ENCODE results near the gene ATP10A.

Gene ATP10A

GRCh38 chr15:25705433-25706115 lies 157.6 kb downstream of the ATP10A start:
- Histone ChIP-seq H3K9me3 (ENCODE audit: insufficient read depth, low read depth, low read length) (no peaks in the 10 kb centered on the region), H3K4me3 (ENCODE audit: low read length) (no peak overlapping the region), H3K4me1 (ENCODE audit: insufficient read depth, low read length) (no peaks in the 10 kb centered on the region), H3K9ac (ENCODE audit: low read depth, low read length) (no peak overlapping the region), H3K36me3 (ENCODE audit: insufficient read depth, low read length) (no peaks in the 10 kb centered on the region), H3K27ac (ENCODE audit: low read depth, low read length) (no peak overlapping the region), H3K27me3 (ENCODE audit: insufficient read depth, low read length) (no peaks in the 10 kb centered on the region)
- 92% methylated on average over 17 of the region's 17 CpGs for WGBS

- no peak overlapping the region for H3K4me3 ChIP-seq (ENCODE audit: low read length)
- H3K27me3 ChIP-seq (ENCODE audit: insufficient read depth, low read length) = no peaks in the 10 kb centered on the region
- H3K9me3 ChIP-seq (ENCODE audit: insufficient read depth, low read depth, low read length) = no peaks in the 10 kb centered on the region
- H3K36me3 ChIP-seq (ENCODE audit: insufficient read depth, low read length) = no peaks in the 10 kb centered on the region
- no peak overlapping the region for H3K27ac ChIP-seq (ENCODE audit: low read depth, low read length)
- H3K9ac ChIP-seq (ENCODE audit: low read depth, low read length) = no peak overlapping the region
- 97% methylated on average over 6 of the region's 6 CpGs for WGBS
- no peaks in the 10 kb centered on the region for H3K4me1 ChIP-seq (ENCODE audit: insufficient read depth, low read length)
These were observed 159.4 kb downstream of the ATP10A start for GRCh38 chr15:25703726-25704125.

- Histone ChIP-seq H3K36me3 (ENCODE audit: insufficient read depth, low read length) (no peaks in the 10 kb centered on the region), H3K27ac (ENCODE audit: low read depth, low read length) (no peak overlapping the region), H3K27me3 (ENCODE audit: insufficient read depth, low read length) (no peaks in the 10 kb centered on the region), H3K9me3 (ENCODE audit: insufficient read depth, low read depth, low read length) (no peaks in the 10 kb centered on the region), H3K4me3 (ENCODE audit: low read length) (no peak overlapping the region), H3K9ac (ENCODE audit: low read depth, low read length) (no peak overlapping the region), H3K4me1 (ENCODE audit: insufficient read depth, low read length) (peaks cover 5% of the 10 kb centered on the region; the same call in 1 of the 2 replicates)
- 95% methylated on average over 18 of the region's 19 CpGs for WGBS
These were observed 161.2 kb downstream of the ATP10A start for GRCh38 chr15:25701721-25702465.

GRCh38 chr15:25700916-25701315 lies 162.2 kb downstream of the ATP10A start:
- Histone ChIP-seq H3K9me3 (ENCODE audit: insufficient read depth, low read depth, low read length) (no peaks in the 10 kb centered on the region), H3K4me3 (ENCODE audit: low read length) (no peak overlapping the region), H3K27ac (ENCODE audit: low read depth, low read length) (no peak overlapping the region), H3K4me1 (ENCODE audit: insufficient read depth, low read length) (peaks cover 8% of the 10 kb centered on the region; the same call in 1 of the 2 replicates), H3K36me3 (ENCODE audit: insufficient read depth, low read length) (no peaks in the 10 kb centered on the region), H3K27me3 (ENCODE audit: insufficient read depth, low read length) (no peaks in the 10 kb centered on the region), H3K9ac (ENCODE audit: low read depth, low read length) (no peak overlapping the region)
- WGBS = 92% methylated on average over 7 of the region's 7 CpGs

- no peak overlapping the region for H3K9ac ChIP-seq (ENCODE audit: low read depth, low read length)
- H3K27ac ChIP-seq (ENCODE audit: low read depth, low read length) = no peak overlapping the region
- H3K4me1 ChIP-seq (ENCODE audit: insufficient read depth, low read length) = peaks cover 8% of the 10 kb centered on the region; the same call in 1 of the 2 replicates
- no peak overlapping the region for H3K4me3 ChIP-seq (ENCODE audit: low read length)
- no peaks in the 10 kb centered on the region for H3K27me3 ChIP-seq (ENCODE audit: insufficient read depth, low read length)
- WGBS = 90% methylated on average over 1 of the region's 1 CpG
- no peaks in the 10 kb centered on the region for H3K9me3 ChIP-seq (ENCODE audit: insufficient read depth, low read depth, low read length)
- H3K36me3 ChIP-seq (ENCODE audit: insufficient read depth, low read length) = no peaks in the 10 kb centered on the region
These were observed 165.5 kb downstream of the ATP10A start for GRCh38 chr15:25697586-25697985.

- Histone ChIP-seq H3K9me3 (ENCODE audit: insufficient read depth, low read depth, low read length) (no peaks in the 10 kb centered on the region), H3K4me3 (ENCODE audit: low read length) (no peak overlapping the region), H3K9ac (ENCODE audit: low read depth, low read length) (no peak overlapping the region), H3K27me3 (ENCODE audit: insufficient read depth, low read length) (no peaks in the 10 kb centered on the region), H3K36me3 (ENCODE audit: insufficient read depth, low read length) (no peaks in the 10 kb centered on the region), H3K27ac (ENCODE audit: low read depth, low read length) (no peak overlapping the region), H3K4me1 (ENCODE audit: insufficient read depth, low read length) (peaks cover 10% of the 10 kb centered on the region; the same call in 1 of the 2 replicates)
- WGBS = 90% methylated on average over 17 of the region's 17 CpGs
These were observed 167.0 kb downstream of the ATP10A start for GRCh38 chr15:25695875-25696760.

- no peak overlapping the region for H3K9ac ChIP-seq (ENCODE audit: low read depth, low read length)
- H3K36me3 ChIP-seq (ENCODE audit: insufficient read depth, low read length) = no peaks in the 10 kb centered on the region
- no peaks in the 10 kb centered on the region for H3K27me3 ChIP-seq (ENCODE audit: insufficient read depth, low read length)
- WGBS = 94% methylated on average over 19 of the region's 19 CpGs
- no peak overlapping the region for H3K27ac ChIP-seq (ENCODE audit: low read depth, low read length)
- H3K4me3 ChIP-seq (ENCODE audit: low read length) = no peak overlapping the region
- peaks cover 10% of the 10 kb centered on the region; the same call in 1 of the 2 replicates for H3K4me1 ChIP-seq (ENCODE audit: insufficient read depth, low read length)
- no peaks in the 10 kb centered on the region for H3K9me3 ChIP-seq (ENCODE audit: insufficient read depth, low read depth, low read length)
These were observed 168.3 kb downstream of the ATP10A start for GRCh38 chr15:25694823-25695312.

GRCh38 chr15:25694239-25694584 lies 168.9 kb downstream of the ATP10A start:
- Histone ChIP-seq H3K4me1 (ENCODE audit: insufficient read depth, low read length) (peaks cover 11% of the 10 kb centered on the region; the same call in 1 of the 2 replicates), H3K9me3 (ENCODE audit: insufficient read depth, low read depth, low read length) (no peaks in the 10 kb centered on the region), H3K4me3 (ENCODE audit: low read length) (no peak overlapping the region), H3K27me3 (ENCODE audit: insufficient read depth, low read length) (no peaks in the 10 kb centered on the region), H3K27ac (ENCODE audit: low read depth, low read length) (no peak overlapping the region), H3K9ac (ENCODE audit: low read depth, low read length) (no peak overlapping the region), H3K36me3 (ENCODE audit: insufficient read depth, low read length) (no peaks in the 10 kb centered on the region)
- WGBS = 89% methylated on average over 4 of the region's 4 CpGs

GRCh38 chr15:25693321-25694238 lies 169.5 kb downstream of the ATP10A start:
- H3K36me3 ChIP-seq (ENCODE audit: insufficient read depth, low read length) = no peaks in the 10 kb centered on the region
- no peak overlapping the region for H3K27ac ChIP-seq (ENCODE audit: low read depth, low read length)
- peaks cover 13% of the 10 kb centered on the region; the same call in 1 of the 2 replicates for H3K4me1 ChIP-seq (ENCODE audit: insufficient read depth, low read length)
- H3K27me3 ChIP-seq (ENCODE audit: insufficient read depth, low read length) = no peaks in the 10 kb centered on the region
- no peaks in the 10 kb centered on the region for H3K9me3 ChIP-seq (ENCODE audit: insufficient read depth, low read depth, low read length)
- WGBS = 86% methylated on average over 19 of the region's 19 CpGs
- H3K4me3 ChIP-seq (ENCODE audit: low read length) = no peak overlapping the region
- no peak overlapping the region for H3K9ac ChIP-seq (ENCODE audit: low read depth, low read length)

Measured in HUES64 (cell line).